SU-DHL-6 (cell line): Measurements from ENCODE around the gene DAPK1.

Source experiments
- H2AFZ ChIP-seq: fragments of 200-600 bp; sonication (generic); 2 replicates; pipeline ENCODE4 v1.6.1; 2014; ENCODE audit warnings: low read depth, mild to moderate bottlenecking, moderate library complexity, mixed read lengths, antibody characterized with exemption, low read length; ENCODE audit not compliant: severe bottlenecking
- H3F3A ChIP-seq: fragments of 200-600 bp; shearing (Covaris generic); 2 replicates; pipeline ENCODE4 v1.6.0; 2016; ENCODE audit warnings: antibody characterized with exemption, mild to moderate bottlenecking; ENCODE audit not compliant: insufficient read depth
- H3K27ac ChIP-seq: fragments of 200-600 bp; sonication (generic); 2 replicates; pipeline ENCODE4 v1.5.1; 2016; ENCODE audit warnings: low read depth, mild to moderate bottlenecking, low read length, moderate library complexity, mixed read lengths
- H3K27me3 ChIP-seq: fragments of 200-600 bp; sonication (generic), shearing (Covaris generic); 2 replicates; pipeline ENCODE4 v1.6.0; 2014; ENCODE audit warnings: mild to moderate bottlenecking, low read length
- H3K36me3 ChIP-seq: fragments of 200-600 bp; sonication (generic); 2 replicates; pipeline ENCODE4 v1.6.1; 2014; ENCODE audit warnings: mild to moderate bottlenecking, low read length, mixed read lengths
- H3K4me2 ChIP-seq: fragments of 300-600, 200-600 bp; shearing (Covaris generic), sonication (generic); 2 replicates; pipeline ENCODE4 v1.6.0; 2014; ENCODE audit warnings: low read length, low read depth, mild to moderate bottlenecking; ENCODE audit not compliant: poor library complexity, severe bottlenecking
- H3K4me3 ChIP-seq: fragments of 200-600 bp; sonication (generic); 2 replicates; pipeline ENCODE4 v1.5.1; 2014; ENCODE audit warnings: antibody characterized with exemption, low read length, mild to moderate bottlenecking, mixed read lengths; ENCODE audit not compliant: insufficient read depth, poor library complexity, severe bottlenecking
- H3K79me2 ChIP-seq: fragments of 200-600 bp; sonication (generic); 2 replicates; pipeline ENCODE4 v1.6.1; 2014; ENCODE audit warnings: mild to moderate bottlenecking, low read length, moderate library complexity; ENCODE audit not compliant: insufficient read depth
- H3K9ac ChIP-seq: fragments of 200-600 bp; sonication (generic); 2 replicates; pipeline ENCODE4 v1.7.0; 2014; ENCODE audit warnings: mild to moderate bottlenecking, low read length
- H3K9me2 ChIP-seq: fragments of 200-600 bp; sonication (generic); replicated peaks from 2 replicates; pipeline ENCODE4 v1.6.1; 2014; ENCODE audit warnings: low read length; ENCODE audit not compliant: insufficient read depth
- H3K9me3 ChIP-seq: fragments of 200-600 bp; sonication (generic); 2 replicates; pipeline ENCODE4 v1.6.1; 2014; ENCODE audit warnings: low read length, mixed read lengths; ENCODE audit not compliant: insufficient read depth
- H4K20me1 ChIP-seq: fragments of 200-600 bp; sonication (generic); 2 replicates; pipeline ENCODE4 v1.6.1; 2014; ENCODE audit warnings: low read depth, mild to moderate bottlenecking, antibody characterized with exemption, low read length, moderate library complexity, mixed read lengths
- EZH2phosphoT487 ChIP-seq: fragments of 200-600 bp; sonication (generic), shearing (Covaris generic); conservative IDR thresholded peaks from 2 replicates; pipeline ENCODE4 v1.6.1; 2018; ENCODE audit warnings: mild to moderate bottlenecking, antibody characterized with exemption, low read length, moderate library complexity, mixed read lengths
- TF ChIP-seq, protein P1 (sequence below): fragments of 200-600 bp; sonication (generic); IDR thresholded peaks from one replicate; pipeline ENCODE4 v1.5.1; 2017; ENCODE audit warnings: antibody characterized with exemption, mild to moderate bottlenecking, low read length, moderate library complexity; ENCODE audit not compliant: insufficient read depth, poor library complexity, severe bottlenecking

Gene DAPK1

DNA sequence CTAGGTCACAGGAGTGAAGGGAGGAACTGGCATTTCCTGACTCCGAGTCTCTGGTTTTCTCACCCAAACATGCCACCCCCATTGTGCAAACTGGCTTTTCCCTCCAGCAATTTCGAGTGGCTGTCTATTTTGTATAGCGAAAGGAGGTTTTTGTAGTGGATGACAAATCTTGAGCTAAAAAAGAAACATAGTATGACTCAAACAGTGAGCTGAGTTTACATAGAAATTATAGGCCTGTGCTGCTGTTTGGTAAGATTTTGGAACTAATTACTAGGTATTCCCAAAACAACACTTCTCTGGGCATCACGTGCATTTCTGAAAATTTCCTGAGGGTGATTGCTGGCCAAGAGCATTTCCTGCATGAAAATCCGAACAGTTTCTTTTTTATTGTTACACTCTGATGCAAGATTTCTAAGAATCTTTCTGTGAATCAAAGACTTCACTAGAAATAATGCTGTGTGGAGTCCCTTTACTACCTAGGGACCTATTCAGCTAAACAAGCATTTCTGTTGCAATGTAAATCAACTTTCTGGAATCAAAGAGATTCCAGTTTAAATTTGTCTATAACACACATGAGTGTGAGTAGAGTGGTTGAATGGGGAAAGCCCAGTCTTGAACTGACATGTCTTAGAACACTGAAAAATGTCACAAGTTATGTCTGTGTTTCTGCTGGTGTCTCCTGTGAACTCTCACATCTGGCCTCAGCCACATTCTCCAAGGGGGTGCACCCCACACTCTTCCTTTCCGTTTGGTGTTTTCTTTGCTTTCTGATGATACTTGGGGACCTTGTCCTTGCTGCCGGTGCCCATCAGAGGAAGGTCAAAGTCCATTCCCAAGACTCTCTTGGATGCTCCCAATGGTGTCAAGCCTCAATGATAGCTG lies 33.3 kb upstream of the DAPK1 start:
- Histone ChIP-seq H3K4me3 (no peak overlapping the region), H3K4me2 (no peak overlapping the region), H2AFZ (no peak overlapping the region)

DNA sequence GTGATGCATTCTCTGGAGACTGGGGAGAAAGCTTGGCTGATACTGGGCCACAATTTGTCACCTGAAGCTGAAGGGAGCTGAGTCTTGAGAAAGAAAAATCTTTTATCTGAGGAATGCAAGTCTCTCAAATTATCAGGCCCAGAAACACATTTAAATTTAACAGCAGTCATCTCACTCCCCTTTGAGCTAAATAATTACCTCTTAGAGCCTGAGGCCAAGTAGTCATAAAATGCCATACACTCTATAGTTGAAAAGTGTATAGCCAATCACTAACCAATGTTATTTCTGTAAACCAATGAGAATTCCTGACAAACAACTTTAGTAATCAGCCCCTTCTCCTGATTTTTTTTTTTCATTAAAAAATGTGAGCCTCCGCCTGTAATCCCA lies 32.7 kb upstream of the DAPK1 start:
- H3K4me3 ChIP-seq, result no peak overlapping the region

More for the DNA sequence above, 33.3 kb upstream of the DAPK1 start:
- H3F3A ChIP-seq, result no peaks in the 10 kb centered on the region
- H3K27ac ChIP-seq, result no peak overlapping the region
- H3K27me3 ChIP-seq, result no peaks in the 10 kb centered on the region
- no peaks in the 10 kb centered on the region for H3K9me2 ChIP-seq
- no peaks in the 10 kb centered on the region for H4K20me1 ChIP-seq
- TF ChIP-seq, protein P1, sequence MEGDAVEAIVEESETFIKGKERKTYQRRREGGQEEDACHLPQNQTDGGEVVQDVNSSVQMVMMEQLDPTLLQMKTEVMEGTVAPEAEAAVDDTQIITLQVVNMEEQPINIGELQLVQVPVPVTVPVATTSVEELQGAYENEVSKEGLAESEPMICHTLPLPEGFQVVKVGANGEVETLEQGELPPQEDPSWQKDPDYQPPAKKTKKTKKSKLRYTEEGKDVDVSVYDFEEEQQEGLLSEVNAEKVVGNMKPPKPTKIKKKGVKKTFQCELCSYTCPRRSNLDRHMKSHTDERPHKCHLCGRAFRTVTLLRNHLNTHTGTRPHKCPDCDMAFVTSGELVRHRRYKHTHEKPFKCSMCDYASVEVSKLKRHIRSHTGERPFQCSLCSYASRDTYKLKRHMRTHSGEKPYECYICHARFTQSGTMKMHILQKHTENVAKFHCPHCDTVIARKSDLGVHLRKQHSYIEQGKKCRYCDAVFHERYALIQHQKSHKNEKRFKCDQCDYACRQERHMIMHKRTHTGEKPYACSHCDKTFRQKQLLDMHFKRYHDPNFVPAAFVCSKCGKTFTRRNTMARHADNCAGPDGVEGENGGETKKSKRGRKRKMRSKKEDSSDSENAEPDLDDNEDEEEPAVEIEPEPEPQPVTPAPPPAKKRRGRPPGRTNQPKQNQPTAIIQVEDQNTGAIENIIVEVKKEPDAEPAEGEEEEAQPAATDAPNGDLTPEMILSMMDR, result no peak
- no peak for TF ChIP-seq EZH2phosphoT487
- no peak overlapping the region for H3K9ac ChIP-seq
- H3K79me2 ChIP-seq, result no peaks in the 10 kb centered on the region
- H3K36me3 ChIP-seq, result no peaks in the 10 kb centered on the region
- no peaks in the 10 kb centered on the region for H3K9me3 ChIP-seq

DNA sequence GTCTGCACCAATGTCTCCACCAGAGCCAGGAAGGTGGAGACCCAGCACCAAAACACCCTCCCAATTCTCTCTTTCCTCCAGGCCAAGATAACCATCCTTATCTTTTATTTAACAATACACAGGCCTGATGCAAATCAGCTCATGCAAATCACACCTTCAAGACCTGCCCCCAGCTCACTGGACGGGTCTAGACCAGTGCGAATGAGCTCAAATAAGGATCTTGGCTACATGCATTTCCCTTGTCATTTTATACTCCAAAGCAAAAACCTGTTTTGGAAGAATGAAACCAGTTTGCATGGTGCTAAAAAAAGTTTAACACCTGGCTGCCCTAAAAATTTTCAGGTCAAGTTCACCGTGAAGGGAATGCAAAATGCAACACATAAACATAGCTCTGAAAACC lies 31.9 kb upstream of the DAPK1 start:
- no peaks in the 10 kb centered on the region for H3K36me3 ChIP-seq
- TF ChIP-seq, protein P1, result no peak
- TF ChIP-seq EZH2phosphoT487, result no peak
- no peak overlapping the region for H3K9ac ChIP-seq
- H4K20me1 ChIP-seq, result no peaks in the 10 kb centered on the region
- no peak overlapping the region for H3K4me2 ChIP-seq
- H3F3A ChIP-seq, result no peaks in the 10 kb centered on the region
- no peaks in the 10 kb centered on the region for H3K79me2 ChIP-seq
- H2AFZ ChIP-seq, result no peak overlapping the region
- no peaks in the 10 kb centered on the region for H3K27me3 ChIP-seq
- no peaks in the 10 kb centered on the region for H3K9me2 ChIP-seq
- H3K4me3 ChIP-seq, result no peak overlapping the region
- H3K27ac ChIP-seq, result no peak overlapping the region
- H3K9me3 ChIP-seq, result no peaks in the 10 kb centered on the region

More for the DNA sequence above, 32.7 kb upstream of the DAPK1 start:
- TF ChIP-seq, protein P1, result no peak
- TF ChIP-seq EZH2phosphoT487, result no peak
- no peak overlapping the region for H3K9ac ChIP-seq
- H3K79me2 ChIP-seq, result no peaks in the 10 kb centered on the region
- H3F3A ChIP-seq, result no peaks in the 10 kb centered on the region
- no peak overlapping the region for H3K27ac ChIP-seq
- H3K9me2 ChIP-seq, result no peaks in the 10 kb centered on the region
- H3K36me3 ChIP-seq, result no peaks in the 10 kb centered on the region
- no peaks in the 10 kb centered on the region for H3K9me3 ChIP-seq
- H4K20me1 ChIP-seq, result no peaks in the 10 kb centered on the region
- H3K27me3 ChIP-seq, result no peaks in the 10 kb centered on the region
- H3K4me2 ChIP-seq, result no peak overlapping the region
- H2AFZ ChIP-seq, result no peak overlapping the region
